GM21529 (cell line): ENCODE results near the gene BPIFB2.
"Not testable (repeated sequence)": the region's sequence is repeated elsewhere in the genome, so short reads cannot be mapped to it uniquely, and the experiment has no call there.

ENCODE experiments used
- ATAC-seq: cut with Tn5 transposase; IDR thresholded peaks from one replicate; pipeline ENCODE4 v1.9.1; 2021; ENCODE audit not compliant: unreplicated experiment

Gene BPIFB2, protein sequence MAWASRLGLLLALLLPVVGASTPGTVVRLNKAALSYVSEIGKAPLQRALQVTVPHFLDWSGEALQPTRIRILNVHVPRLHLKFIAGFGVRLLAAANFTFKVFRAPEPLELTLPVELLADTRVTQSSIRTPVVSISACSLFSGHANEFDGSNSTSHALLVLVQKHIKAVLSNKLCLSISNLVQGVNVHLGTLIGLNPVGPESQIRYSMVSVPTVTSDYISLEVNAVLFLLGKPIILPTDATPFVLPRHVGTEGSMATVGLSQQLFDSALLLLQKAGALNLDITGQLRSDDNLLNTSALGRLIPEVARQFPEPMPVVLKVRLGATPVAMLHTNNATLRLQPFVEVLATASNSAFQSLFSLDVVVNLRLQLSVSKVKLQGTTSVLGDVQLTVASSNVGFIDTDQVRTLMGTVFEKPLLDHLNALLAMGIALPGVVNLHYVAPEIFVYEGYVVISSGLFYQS

DNA sequence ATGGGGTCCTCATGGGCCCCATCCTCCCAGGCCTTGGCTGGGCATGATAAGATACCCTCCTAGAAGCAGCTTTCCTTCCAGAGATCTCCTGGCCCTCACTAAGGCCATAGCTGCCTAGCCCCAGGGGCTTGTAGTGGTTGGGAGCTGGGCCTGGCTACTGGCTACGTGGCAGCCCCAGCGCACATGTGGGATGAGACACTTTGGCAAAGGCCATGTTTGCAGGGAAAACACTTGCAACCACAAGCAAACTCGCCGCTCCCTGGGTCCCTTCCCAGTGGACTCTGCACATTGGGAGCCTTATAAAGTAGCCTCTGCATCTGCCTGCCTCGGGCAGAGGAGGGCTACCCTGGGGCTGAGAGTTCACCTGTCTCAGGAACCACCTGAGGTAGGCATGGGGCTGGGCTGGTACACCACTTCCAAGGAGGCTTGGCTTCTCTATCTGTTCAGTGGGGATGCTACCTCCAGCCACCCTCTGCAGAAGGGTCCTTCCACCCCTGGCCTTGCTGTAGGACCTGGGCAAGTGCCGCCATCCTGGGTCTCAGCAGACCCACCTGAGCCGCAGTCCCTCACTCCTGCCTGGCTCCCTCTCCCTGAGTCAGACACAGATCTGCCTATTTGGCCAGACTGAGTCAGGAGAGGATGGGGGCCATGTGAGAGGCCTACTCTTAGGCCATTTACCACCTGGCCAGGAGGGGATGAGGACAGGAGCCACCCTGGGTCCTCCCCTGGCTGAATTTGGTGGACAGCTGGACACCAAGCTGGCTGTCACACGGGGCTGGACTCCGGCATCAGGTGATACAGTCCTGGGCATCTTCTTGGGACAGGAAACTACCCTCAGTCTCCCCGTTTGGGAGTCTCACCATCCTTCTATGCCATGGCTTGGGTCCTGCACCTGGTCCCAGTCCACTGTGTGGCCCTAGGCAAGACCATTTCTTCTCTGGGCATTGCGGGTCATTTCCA lies at the start of gene BPIFB2:
Gene BPIFB2, plus strand, starts transcription at position 329 of the 960 bp plus-strand sequence. CDS start 871 bp downstream, outside the sequence.
- ATAC-seq: no peak

DNA sequence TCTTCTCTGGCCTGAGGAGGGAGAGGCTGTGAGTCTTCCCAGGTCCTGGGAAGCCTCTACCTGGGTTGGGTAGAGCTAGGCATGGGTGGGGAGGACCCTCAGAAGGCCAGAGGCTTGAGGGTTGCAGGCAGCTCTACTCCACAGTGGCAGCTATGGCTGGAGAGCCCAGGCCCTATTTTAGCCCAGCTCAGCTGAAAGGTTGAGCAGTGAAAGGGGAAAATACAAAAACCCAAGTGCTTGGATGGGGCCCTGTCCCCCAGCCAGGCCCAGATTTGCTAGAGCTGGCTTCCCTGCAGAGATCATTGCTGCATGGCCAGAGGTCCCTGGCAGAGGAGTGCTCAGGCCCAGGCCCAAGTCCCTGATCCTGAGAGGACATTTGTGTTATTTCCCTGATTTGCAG lies 48.9 kb upstream of the BPIFB2 start:
- ATAC-seq: no peak

DNA sequence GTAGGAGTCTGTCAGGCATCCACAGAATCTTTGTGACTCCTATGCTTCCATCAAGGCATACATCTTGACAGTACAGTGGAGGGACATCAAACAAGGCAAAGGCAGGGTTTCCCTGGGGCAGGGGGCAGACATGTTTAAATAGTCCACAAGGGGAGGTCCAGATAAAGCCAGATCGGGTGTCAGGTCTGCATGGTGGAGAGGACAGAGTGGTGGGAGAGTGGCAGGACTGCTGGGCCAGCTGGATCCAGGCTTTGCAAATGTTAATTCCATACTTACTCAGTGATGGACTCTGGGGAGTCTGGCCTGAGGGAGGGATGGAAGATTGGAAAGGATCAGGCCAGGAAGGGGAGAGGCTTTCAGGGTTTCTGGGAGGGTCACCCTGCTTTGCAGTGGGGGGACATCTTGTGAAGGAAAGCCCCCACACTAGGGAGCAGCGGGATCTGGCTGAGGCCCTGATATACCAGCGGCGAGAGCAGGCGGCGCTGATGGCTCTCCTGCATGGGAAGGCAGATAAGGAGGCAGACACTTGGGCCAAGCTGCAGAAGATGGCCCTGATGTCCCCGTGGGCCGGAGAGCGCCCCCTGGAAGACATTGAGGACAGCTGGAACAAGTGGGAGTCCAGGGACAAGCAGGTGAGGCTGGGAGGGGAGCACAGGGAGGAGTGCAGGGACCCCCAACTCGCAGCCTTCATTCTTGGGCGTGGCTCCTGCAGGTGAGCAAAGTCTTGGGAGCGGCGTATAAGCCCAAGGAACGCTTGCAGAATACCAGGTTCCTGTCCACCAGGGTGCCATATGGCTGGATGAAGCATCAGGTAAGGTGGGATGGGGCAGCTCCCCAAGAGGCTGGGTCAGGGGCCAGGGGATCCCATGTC lies 47.9 kb upstream of the BPIFB2 start:
- ATAC-seq: no peak

DNA sequence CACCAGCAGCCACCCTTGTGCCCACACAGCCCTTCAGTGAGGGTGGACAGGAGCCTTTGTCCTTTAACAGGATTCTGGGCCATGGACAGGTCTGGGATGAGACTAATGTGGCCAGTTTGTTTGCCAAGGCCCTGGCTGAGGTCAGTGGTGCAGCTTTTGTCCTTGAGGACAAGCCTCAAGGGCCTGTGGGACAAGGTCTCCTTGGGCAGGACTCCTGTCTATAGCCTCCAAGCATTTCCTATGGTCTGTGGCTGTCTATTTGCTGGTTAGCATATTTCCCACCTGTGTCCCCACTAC lies 47.3 kb upstream of the BPIFB2 start:
- ATAC-seq: no peak

DNA sequence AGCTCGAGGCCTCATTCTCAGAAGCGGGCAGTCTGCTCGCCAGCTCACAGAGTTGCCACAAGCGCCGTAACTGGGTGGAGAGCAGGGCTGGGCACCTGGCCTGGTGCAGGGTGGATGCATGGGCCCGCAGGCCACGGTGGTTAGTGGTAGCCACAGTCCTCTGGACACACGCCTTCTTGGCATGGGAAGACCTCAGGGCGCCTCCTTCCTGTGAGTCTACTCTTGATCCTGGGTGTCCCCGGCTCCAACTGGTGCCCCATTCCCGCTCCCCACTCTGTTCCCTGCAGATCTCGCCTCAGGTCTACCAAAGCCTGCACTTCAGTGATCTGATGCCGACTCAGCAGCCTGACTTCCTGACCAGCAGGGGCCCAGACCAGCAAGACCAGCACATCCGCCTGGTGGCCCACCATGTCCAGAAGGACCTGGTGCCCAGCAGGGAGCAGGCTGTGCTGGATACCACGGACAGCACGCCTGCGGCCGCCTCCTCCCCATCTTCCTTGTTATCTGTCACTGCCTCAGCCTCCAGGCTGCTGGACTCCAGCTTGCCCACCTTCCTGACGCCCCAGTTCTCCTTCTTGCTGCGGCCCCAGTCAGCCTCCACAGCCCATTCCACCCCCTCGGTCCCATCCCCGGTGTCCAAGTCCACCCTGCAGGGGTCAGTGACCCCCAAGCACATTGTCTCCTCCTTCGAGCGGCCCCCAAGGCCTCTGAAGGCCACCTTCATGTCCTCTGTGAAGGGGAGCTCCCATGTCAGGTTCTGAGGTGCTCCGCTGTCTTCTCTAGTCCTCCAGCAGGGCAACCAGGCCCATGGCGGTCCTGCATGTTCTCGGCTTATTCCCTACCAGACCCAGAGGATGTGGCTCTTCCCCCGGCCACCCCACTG lies 46.4 kb upstream of the BPIFB2 start:
- ATAC-seq: no peak

DNA sequence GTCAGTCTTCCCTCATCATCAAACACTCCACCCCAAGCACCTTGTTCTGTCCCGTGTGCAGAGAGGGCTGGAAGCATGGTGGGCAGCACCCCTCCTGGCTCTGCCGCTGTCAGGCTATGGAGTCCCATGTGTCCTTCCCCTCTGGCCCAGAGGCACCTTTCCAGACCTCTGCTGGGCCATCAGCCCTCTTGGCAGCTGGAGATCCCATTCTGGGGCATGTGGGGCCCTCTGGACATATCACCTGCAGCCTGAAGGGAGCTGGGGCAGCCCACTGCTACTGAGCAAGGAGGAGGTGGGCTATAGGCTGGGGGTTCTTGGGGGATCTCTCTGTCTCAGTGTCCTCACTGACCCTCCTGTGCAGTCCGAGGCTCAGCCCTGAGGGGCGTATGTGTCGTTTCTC lies 45.5 kb upstream of the BPIFB2 start:
- ATAC-seq: no peak

DNA sequence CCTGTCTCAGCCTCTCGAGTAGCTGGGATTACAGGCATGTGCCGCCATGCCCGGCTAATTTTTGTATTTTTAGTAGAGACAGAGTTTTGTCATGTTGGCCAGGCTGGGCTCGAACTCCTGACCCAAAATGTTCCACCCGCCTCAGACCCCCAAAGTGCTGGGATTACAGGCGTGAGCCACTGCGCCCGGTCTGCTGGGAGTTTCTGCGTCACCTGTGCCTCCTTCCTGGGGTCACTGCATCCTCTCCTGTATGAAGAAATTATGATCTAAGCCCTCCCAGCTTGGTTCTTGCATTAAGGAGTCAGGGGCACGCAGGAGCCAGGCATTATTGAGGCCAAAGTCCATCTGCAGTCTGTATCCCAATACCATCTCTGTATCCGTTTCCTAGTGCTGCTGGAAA lies 44.9 kb upstream of the BPIFB2 start:
- not testable (repeated sequence) for ATAC-seq

DNA sequence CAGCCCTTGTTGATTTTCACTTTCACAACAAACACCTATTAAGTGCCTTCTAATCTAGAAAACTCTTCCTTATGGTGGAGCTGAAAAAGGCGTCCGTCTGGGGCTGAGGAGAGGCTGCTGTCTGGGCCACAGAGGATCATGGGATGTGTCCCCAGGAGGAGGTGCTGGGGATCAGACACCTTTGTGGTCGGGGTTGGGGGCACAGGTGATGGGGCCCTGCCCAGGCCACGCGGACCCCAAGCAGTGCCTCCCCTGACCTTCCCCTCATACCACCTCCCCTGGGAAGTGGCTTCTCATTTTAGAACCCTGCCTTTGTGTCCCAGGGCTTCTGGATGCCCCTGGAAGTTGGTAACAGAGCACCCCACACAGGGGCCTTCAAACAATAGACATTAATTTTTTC lies 44.3 kb upstream of the BPIFB2 start:
- ATAC-seq: no peak

DNA sequence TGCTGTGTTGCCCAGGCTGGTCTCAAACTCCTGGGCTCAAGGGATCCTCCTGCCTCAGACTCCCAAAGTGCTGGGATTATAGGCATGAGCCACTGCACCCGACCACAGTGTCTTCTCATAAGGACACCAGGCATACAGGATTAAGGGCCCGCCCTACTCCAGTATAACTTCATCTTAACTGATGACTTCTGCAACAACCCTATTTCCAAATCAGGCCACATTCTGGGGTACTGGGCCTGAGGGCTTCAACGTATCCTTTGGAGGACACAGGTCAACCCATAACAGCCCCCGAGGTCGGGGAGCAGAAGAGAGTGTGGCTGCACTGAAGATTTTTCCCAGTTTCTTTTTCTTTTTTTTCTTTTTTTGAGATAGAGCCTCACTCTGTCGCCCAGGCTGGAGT lies 42.9 kb upstream of the BPIFB2 start:
- no peak for ATAC-seq

DNA sequence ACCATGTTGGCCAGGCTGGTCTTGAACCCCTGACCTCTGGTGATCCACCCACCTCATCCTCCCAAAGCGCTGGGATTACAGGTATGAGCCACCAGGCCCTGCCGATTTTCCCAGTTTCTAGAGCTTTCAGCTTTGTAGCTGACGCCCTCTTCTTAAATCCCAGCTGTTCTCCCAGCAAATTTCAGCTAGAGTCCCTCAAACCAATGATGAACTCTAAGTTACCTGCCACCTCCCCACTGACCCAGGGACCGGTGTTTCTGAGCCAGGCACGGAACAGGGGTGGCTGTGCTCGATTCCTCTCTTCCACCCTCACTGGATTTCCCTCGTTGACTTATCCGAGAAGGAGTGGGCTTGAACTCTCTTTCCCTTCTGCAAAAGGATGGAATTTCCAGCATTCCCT lies 42.4 kb upstream of the BPIFB2 start:
- ATAC-seq: no peak

DNA sequence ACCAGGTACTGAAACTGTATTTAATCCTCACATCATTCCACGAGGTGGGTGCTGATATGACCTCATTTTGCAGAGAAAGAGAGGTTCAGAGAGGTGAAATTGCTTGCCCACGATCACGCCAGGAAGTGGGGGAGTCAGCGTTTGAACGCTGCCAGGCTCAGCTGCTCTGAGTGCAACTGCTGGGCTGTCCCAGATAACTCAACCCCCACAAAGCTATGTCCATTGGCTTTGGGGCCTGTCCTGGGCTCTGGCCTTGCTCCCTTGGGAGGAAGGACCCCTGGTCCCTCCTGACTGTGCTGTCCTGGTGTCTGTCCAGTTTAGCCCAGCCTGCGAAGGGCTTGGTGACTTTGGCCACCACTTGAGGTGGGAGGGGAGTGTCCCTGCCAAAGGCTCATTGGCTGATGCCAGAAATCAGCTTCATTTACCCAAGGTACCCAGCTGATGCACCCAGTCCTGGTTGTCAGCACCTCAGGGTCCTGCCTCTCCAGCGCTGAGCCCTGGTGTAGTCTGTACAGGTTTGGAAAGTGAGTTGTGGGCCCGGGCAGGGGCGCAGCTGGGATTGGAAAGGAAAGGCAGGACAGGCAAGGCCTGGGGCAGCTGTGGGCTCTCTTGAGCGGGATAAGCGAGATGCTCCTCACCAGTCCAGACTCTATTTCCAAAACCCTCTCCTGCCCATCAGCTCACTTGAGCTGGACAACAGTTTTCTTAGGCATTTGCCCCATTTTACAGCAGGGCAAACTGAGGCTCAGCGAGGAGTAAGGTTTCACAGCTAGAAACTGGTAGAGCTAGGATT lies 41.7 kb upstream of the BPIFB2 start:
- no peak for ATAC-seq

DNA sequence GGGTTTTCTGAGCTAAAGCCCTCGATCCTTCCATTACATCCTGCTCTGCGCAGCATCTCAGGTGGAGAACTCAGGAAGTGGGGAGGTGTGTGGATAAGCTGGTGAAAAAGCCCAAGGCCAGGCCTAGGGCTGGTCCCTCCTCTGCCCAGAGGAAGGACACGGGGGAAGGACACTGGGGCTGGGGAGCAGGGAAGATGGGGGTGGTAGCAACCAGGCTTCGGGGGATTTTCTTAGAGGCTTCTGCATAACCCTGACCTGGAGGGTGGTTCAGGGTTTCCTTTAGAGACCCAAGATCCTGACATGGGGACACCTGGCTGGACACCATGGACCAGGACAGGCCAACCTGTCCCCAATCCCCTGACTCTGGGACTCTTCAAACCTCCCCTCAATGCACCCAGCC lies 41.1 kb upstream of the BPIFB2 start:
- no peak for ATAC-seq

DNA sequence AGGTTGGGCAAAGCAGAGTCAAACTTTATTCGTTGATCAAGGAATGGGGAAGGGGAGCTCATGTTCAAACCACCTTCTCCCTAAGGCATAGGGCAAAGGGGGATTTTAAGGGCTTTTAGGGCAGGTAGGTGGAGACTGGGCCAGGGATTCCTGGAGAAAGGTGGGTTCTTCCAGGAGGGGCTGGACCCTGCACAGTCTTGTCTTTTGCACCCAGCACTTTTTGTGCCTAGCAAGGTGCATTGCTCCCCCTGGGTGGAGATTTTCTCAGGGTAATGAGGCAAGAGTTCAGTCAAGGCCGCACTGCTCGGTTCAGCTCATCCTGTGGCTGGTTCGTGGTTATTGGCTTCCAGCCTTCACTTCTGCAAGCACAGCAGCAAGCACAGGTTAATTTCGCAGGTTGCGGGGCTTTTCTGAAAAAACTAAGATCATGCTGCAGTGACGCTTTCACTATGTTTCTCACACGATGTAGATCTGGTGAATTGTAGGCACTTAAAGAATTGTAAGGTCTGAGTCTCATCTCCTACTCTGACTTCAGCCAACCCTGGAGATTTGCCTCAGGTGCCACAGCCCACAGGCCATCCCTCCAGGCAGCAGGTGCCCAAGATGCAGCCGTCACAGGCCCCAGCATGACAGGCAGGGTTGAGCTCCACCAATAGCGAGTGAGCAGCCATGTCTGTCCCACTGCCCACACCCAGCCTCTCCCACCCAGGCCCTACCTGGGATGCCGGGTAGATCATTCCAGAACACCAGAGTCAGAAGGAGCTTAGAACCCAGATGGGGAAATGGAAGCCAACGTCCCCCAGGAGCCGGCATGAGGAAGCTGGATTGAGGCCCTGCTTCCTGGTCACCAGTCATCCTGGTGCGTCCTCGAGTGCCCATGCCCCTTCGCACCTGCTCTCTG lies 40.4 kb upstream of the BPIFB2 start:
- no peak for ATAC-seq

DNA sequence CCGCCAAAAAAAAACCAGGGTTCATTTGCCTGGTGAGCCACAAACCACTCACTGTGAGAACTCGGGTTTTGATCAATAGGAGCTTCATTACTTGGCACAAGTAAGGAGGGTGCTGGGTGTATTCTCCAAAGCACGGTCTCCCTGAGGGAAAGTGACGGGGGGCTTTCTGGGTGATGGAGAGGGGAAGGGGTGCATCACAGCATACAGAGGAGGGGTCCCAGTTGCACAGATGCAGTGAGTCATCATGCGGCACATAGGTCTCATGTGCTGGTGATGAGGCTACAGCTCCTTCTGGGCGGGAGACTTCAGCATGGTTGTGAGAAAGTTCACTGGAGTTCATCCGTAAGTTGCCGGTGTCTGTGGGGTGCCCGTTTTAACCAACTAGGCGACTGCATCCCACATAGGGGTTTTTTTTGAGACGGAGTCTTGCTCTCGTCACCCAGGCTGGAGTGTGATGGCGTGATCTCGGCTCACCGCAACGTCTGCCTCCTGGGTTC lies 39.5 kb upstream of the BPIFB2 start:
- no peak for ATAC-seq

DNA sequence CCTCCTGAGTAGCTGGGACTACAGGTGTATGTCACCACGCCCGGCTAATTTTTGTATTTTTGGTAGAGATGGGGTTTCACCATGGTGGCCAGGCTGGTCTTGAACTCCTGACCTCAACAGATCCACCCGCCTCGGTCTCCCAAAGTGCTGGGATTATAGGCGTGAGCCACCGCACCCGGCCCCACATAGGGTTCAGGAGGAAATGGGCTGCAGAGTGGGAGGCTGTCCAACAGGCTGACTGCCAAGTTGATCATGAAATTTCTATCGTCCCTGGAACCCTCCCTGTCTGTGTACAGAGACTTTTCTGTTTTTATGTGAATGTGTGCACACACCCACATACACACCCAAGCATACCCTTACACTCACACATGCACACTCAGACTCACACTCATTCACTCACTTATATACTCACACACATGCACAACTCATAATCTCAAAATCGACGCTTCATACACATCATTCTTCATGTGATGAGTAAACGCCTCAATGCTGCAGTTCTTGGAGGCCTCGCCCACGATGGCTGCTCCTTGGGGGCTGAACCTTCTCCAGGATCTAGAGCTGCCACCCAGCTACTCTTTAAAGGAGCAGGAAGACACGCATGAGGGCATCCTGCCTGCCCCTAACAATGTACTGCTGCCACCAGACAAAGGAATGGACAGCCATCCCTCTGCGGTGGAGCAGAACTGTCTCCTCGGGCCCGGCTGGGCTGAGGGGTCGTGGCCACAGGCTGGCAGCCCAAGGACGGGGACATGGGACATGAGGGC lies 38.8 kb upstream of the BPIFB2 start:
- ATAC-seq: no peak

DNA sequence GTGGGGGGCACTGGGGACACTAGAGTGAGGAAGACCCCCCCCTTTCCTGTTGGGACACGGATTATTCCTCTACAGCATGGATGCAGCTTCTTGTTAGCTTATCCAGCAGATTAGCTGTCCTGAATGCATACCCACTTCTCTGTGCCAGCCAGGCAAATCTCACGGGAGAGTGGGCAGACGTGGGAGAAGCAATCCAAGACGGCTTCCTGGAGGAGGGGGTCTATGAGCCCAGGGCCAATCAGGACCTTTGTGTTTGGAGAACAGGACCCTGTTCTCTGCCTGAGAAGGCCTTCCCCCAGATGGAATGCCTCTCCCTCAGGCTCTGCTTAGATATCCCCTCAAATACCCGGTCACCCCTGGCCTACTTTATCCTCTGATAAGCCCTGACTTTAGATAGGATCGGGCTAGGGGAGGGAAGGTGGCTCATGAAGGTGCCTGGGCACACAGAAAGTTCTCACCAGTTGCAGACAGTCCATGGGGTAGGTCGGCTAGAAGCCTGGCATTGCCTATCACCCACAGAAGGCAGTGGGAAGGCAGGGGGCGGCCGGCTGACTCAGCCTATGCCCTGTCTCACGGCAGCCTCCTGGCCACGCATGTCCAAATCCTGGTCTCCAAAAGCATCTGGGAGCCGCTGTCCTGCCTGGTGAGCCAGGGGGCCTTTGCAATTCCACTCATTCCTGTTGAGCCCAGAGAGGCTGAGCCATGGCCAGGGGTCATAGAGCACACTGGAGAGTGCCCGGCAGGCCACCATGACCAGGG lies 38.0 kb upstream of the BPIFB2 start:
- ATAC-seq: no peak
